ENCODE data around the gene LMBRD1.

GRCh38 chr6:69705954-69706353 lies 90.9 kb downstream of the LMBRD1 start:
- TF ChIP-seq CTCF (IDR thresholded peaks at IDR 0.05; ENCODE audit: low read depth, low read length, poor library complexity, severe bottlenecking) (no peak), EZH2phosphoT487 (IDR thresholded peaks at IDR 0.05; ENCODE audit: borderline replicate concordance, low read length) (no peak)

All from DOHH2 (cell line).